PC-9 (cell line): ENCODE measurements around the gene LCLAT1. TPM values are rescaled to one million over a fixed set of nuclear protein-coding genes. Genes with fewer than 3 reads are reported as not detected.

ENCODE experiments used
- BruUV-seq: library from RNA; stranded (reverse); fragments of 400-500 nt; replicated peaks from 2 replicates; lab custom pipeline; 2021; lab: Mats Ljungman, UMichigan
- CTCF ChIA-PET: fragments of 300-600 bp; sonication (Branson Sonifier 250); formaldehyde crosslinking; loops from one replicate; lab custom pipeline; 2022; ENCODE audit warnings: antibody characterized with exemption; lab: Charles Lee
- POLR2A ChIA-PET: fragments of 300-600 bp; sonication (Branson Sonifier 250); formaldehyde crosslinking; loops from one replicate; lab custom pipeline; 2022; ENCODE audit warnings: antibody characterized with exemption; ENCODE audit not compliant: unreplicated experiment; lab: Charles Lee
- DNase-seq, 2 experiments: peaks; one replicate each; pipeline versions ENCODE4 v3.0.0 to v3.0.0-alpha.2; 2015 to 2022; ENCODE audit warnings: mixed read lengths in 1 of 2
- H2AFZ ChIP-seq: fragments of 200-600 bp; sonication (generic); 2 replicates; pipeline ENCODE4 v1.8.1; 2017; ENCODE audit warnings: antibody characterized with exemption
- H3F3A ChIP-seq: fragments of 200-600 bp; sonication (generic); 2 replicates; pipeline ENCODE4 v1.8.1; 2017; ENCODE audit warnings: antibody characterized with exemption, mild to moderate bottlenecking, low read depth; ENCODE audit not compliant: insufficient read depth
- H3K27ac ChIP-seq: fragments of 200-600 bp; sonication (generic); 2 replicates; pipeline ENCODE4 v1.6.1; 2016; ENCODE audit warnings: mixed run types
- H3K27me3 ChIP-seq: fragments of 200-600 bp; sonication (generic); 2 replicates; pipeline ENCODE4 v1.6.1; 2016; ENCODE audit warnings: low read depth, mixed run types; ENCODE audit not compliant: insufficient read depth
- H3K36me3 ChIP-seq: fragments of 200-600 bp; sonication (generic); 2 replicates; pipeline ENCODE4 v1.6.1; 2016; ENCODE audit warnings: low read depth, mixed run types
- H3K4me1 ChIP-seq: fragments of 200-600 bp; sonication (generic); replicated peaks from 2 replicates; pipeline ENCODE4 v1.6.1; 2016; ENCODE audit warnings: mixed run types; ENCODE audit not compliant: insufficient read depth
- H3K4me2 ChIP-seq: fragments of 200-600 bp; sonication (generic); 2 replicates; pipeline ENCODE4 v1.6.1; 2017; ENCODE audit warnings: mixed run types
- H3K4me3 ChIP-seq: fragments of 200-600 bp; sonication (generic); 2 replicates; pipeline ENCODE4 v1.6.1; 2016; ENCODE audit warnings: mixed run types
- H3K79me2 ChIP-seq: fragments of 200-600 bp; sonication (generic); 2 replicates; pipeline ENCODE4 v1.6.1; 2017; ENCODE audit warnings: low read depth, mixed run types
- H3K9me2 ChIP-seq: fragments of 200-600 bp; sonication (generic); 2 replicates; pipeline ENCODE4 v1.8.1; 2017; ENCODE audit warnings: mild to moderate bottlenecking; ENCODE audit not compliant: insufficient read depth
- H3K9me3 ChIP-seq: fragments of 200-600 bp; sonication (generic); 2 replicates; pipeline ENCODE4 v1.8.1; 2016; ENCODE audit warnings: low read depth; ENCODE audit not compliant: insufficient read depth
- H4K20me1 ChIP-seq: fragments of 200-600 bp; sonication (generic); 2 replicates; pipeline ENCODE4 v1.8.1; 2017; ENCODE audit not compliant: insufficient read depth
- EZH2 ChIP-seq: fragments of 200-600 bp; sonication (generic); IDR thresholded peaks from 2 replicates; pipeline ENCODE4 v1.8.0; 2017; ENCODE audit warnings: antibody characterized with exemption, low read depth
- intact Hi-C: fragments of 100-400 bp; cut with micrococcal nuclease; formaldehyde crosslinking; loops from one replicate; pipeline ENCODE4 v1.10.0; 2022; ENCODE audit not compliant: unreplicated experiment
- total RNA-seq: library from RNA; stranded (reverse); gene quantifications from 2 replicates; pipeline ENCODE4 v1.2.3, GENCODE V29; 2021
- TF ChIP-seq, protein P1 (sequence below): fragments of 200-600 bp; sonication (generic); conservative IDR thresholded peaks from 2 replicates; pipeline ENCODE4 v1.6.1; 2017; ENCODE audit warnings: mixed run types, antibody characterized with exemption, mild to moderate bottlenecking, moderate library complexity

LCLAT1 gene
- total RNA-seq, 1 experiment from 2014 or later, result 35.7 TPM

DNA sequence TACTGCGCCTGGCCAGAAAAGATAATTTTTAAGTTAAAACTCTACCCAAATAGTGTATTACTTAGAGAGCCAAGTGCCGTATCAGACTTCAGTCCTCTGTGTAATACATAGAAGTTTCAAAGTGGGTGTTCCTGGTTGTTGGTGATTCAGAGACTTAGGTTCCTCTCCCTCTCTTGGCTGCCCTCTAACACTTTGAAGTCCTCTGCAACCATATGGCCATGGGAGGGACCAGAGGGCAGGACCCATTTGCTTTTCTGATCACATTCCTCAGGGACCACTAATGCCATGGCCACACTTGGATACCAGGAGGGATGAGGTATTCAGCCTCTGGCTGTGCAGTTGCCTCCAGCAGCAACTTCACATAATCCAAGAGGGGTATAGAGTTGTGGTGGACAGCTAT is 228.7 kb downstream of the LCLAT1 start:
- no peak overlapping the region for H2AFZ ChIP-seq
- H3K27ac ChIP-seq, result no peak overlapping the region
- CTCF ChIA-PET, result no interaction called here
- DNase-seq, result peak in 1 of 2 experiments; percentile 32
- H3K36me3 ChIP-seq, result no peaks in the 10 kb centered on the region
- no peaks in the 10 kb centered on the region for H3F3A ChIP-seq
- intact Hi-C loops, result no loop called here
- no peaks in the 10 kb centered on the region for H3K27me3 ChIP-seq
- no peak overlapping the region for H3K4me2 ChIP-seq
- no peak overlapping the region for H3K4me3 ChIP-seq
- POLR2A ChIA-PET, result no interaction called here
- TF ChIP-seq EZH2, result no peak
- TF ChIP-seq, protein P1, sequence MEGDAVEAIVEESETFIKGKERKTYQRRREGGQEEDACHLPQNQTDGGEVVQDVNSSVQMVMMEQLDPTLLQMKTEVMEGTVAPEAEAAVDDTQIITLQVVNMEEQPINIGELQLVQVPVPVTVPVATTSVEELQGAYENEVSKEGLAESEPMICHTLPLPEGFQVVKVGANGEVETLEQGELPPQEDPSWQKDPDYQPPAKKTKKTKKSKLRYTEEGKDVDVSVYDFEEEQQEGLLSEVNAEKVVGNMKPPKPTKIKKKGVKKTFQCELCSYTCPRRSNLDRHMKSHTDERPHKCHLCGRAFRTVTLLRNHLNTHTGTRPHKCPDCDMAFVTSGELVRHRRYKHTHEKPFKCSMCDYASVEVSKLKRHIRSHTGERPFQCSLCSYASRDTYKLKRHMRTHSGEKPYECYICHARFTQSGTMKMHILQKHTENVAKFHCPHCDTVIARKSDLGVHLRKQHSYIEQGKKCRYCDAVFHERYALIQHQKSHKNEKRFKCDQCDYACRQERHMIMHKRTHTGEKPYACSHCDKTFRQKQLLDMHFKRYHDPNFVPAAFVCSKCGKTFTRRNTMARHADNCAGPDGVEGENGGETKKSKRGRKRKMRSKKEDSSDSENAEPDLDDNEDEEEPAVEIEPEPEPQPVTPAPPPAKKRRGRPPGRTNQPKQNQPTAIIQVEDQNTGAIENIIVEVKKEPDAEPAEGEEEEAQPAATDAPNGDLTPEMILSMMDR, result no peak
- no TSS peak for BruUV-seq
- 0 out of 2 replicates have a peak, but pooled peaks cover 13% of the 10 kb centered on the region for H3K9me3 ChIP-seq
- no peaks in the 10 kb centered on the region for H3K79me2 ChIP-seq
- no peaks in the 10 kb centered on the region for H3K4me1 ChIP-seq
- no peaks in the 10 kb centered on the region for H3K9me2 ChIP-seq
- no peaks in the 10 kb centered on the region for H4K20me1 ChIP-seq

DNA sequence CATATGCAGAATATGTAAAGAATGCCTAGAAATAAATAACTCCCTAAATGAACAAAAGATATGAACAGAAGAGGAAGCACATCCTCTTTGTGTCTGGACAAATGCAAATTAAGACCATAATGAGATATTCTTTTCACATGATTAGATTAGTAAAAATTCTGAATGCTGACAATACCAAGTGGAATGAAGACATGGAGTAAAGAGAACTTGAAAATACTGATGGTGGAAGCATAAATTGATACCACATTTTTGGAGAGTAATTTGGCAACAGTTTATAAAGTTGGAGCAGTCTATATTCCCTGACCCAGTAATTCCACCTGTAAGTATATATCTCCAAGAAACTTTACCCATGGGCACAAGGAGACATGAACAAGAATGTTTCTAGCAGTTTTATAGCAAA is 230.2 kb downstream of the LCLAT1 start:
- peak in 1 of 2 experiments; percentile 8 for DNase-seq
- H3K9me2 ChIP-seq, result no peaks in the 10 kb centered on the region
- ChIA-PET POLR2A (no interaction called here), CTCF (no interaction called here)
- no peak overlapping the region for H2AFZ ChIP-seq
- H3F3A ChIP-seq, result no peaks in the 10 kb centered on the region
- no peaks in the 10 kb centered on the region for H3K79me2 ChIP-seq
- no peaks in the 10 kb centered on the region for H3K27me3 ChIP-seq
- H4K20me1 ChIP-seq, result no peaks in the 10 kb centered on the region
- TF ChIP-seq, protein P1, result no peak
- TF ChIP-seq EZH2, result no peak
- no TSS peak for BruUV-seq
- H3K4me3 ChIP-seq, result no peak overlapping the region
- intact Hi-C loops, result no loop called here
- H3K4me1 ChIP-seq, result no peaks in the 10 kb centered on the region
- H3K9me3 ChIP-seq, result 0 out of 2 replicates have a peak, but pooled peaks cover 6% of the 10 kb centered on the region
- no peak overlapping the region for H3K4me2 ChIP-seq
- H3K27ac ChIP-seq, result no peak overlapping the region
- no peaks in the 10 kb centered on the region for H3K36me3 ChIP-seq

DNA sequence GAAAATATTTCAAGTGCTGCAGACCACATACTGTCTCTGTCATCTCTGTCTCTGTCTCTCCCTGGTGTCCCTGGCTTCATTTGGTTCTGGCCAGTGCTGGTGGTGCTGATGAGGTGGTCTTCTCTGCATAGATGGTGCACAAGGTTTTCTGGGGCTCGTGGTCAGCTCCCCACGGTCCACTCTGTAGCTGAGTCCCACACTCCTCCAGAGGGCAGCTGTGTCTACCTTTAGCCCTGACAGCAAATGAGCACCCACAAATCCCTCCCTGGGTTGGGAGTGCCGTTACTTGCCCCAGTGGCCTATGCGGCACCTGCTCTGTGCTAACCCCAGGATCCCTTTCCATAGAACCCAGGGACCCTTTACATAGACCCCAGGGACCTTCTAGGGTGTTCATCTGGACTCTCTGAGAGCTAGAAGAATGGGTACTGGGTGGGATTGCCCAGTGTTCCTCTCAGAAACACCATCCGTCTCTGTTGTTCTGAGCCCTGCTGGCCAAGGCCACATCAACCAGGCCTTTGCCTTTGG is 230.9 kb downstream of the LCLAT1 start:
- no peaks in the 10 kb centered on the region for H3K27me3 ChIP-seq
- H3K79me2 ChIP-seq, result no peaks in the 10 kb centered on the region
- H2AFZ ChIP-seq, result no peak overlapping the region
- H3K9me3 ChIP-seq, result 0 out of 2 replicates have a peak, but pooled peaks cover 3% of the 10 kb centered on the region
- no peaks in the 10 kb centered on the region for H3K4me1 ChIP-seq
- BruUV-seq, result no TSS peak
- H3K36me3 ChIP-seq, result no peaks in the 10 kb centered on the region
- intact Hi-C loops, result no loop called here
- H3K27ac ChIP-seq, result no peak overlapping the region
- no peak overlapping the region for H3K4me2 ChIP-seq
- TF ChIP-seq EZH2, result no peak
- no peaks in the 10 kb centered on the region for H3F3A ChIP-seq
- POLR2A ChIA-PET, result no interaction called here
- H3K9me2 ChIP-seq, result no peaks in the 10 kb centered on the region
- CTCF ChIA-PET, result no interaction called here
- H3K4me3 ChIP-seq, result no peak overlapping the region
- H4K20me1 ChIP-seq, result no peaks in the 10 kb centered on the region
- DNase-seq, result peak in 1 of 2 experiments; percentile 13
